Activated CD8-positive, alpha-beta memory T cell treated with anti-CD3 and anti-CD28 coated beads for 48 hours (primary cell): ENCODE measurements around the gene TRPM2.

ENCODE experiments used
- DNase-seq, 3 experiments: peaks; one replicate each; pipeline ENCODE4 v3.0.0-alpha.2; 2020; ENCODE audit warnings: low read depth in 2 of 3, low spot score in 2 of 3

TRPM2 gene

DNA sequence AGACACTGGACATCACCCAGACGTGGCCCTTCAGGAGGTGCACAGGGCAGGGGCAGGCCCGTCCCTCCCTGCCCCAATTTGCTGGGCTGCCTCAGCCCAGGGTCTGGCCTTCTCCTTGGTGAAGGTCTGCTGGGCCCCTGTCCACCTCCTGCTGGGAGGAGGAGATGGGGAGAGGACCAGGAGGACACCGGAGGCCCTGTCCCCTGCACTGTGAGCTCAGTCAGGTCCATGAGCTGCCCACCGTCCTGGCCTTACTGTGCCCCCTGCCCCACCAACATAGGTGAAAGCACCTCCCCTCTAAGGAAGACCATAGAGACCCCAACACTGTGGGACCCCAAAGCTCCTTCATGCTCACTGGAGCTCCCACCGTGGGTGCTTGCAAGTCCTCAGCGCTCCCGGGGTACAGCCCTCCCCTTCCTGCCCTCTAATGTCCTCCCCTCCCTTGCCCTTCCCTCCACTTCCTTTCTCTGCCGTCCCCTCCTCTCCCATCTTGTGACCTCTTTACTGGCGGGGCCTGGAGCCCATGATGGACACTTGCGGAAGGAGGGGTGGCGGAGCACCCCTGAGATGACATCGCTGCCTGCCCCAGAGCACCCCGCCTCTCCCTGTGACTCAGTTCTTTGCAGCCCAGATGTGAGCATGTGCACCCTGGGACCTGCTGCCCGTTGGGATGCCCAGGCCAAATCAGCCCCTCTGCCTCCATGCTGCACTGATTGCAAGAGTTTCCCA lies 106.5 kb downstream of the TRPM2 start:
- no peak for DNase-seq

DNA sequence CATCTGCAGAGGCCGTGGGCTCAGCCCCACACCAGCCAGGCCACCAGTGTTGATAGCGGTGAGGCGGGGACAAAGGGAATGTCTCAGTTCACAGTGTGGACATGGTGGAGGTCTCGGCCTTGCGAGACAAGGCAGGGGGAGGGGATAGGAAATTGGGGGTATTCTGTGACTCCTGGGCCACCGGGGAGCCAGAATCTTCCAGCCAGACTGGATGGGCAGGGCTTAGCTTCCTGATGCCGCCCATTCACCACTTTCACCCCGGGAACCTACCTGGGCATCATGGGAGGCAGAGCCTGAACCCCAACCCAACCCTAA lies 107.0 kb downstream of the TRPM2 start:
- DNase-seq = no peak

DNA sequence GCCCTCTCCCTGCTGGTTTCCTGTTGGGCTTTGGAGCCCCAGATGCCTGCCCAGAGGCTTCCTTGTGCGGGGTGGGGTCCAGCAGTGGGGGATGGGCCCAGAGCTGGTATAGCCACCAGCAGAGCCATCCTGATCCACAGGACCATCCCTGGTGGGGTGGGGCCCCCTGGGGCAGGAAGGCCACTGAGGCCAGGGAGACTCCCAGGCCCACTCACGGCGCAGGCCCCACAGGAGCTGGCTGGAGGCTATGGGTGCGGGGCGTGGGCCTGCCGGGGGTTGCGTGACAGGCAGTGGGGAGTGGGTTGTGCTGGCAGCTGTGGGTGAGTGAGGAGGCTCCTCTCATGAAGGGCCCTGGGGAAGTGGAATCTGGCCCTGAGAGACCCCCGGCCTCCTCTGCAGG lies 107.6 kb downstream of the TRPM2 start:
- DNase-seq = no peak

DNA sequence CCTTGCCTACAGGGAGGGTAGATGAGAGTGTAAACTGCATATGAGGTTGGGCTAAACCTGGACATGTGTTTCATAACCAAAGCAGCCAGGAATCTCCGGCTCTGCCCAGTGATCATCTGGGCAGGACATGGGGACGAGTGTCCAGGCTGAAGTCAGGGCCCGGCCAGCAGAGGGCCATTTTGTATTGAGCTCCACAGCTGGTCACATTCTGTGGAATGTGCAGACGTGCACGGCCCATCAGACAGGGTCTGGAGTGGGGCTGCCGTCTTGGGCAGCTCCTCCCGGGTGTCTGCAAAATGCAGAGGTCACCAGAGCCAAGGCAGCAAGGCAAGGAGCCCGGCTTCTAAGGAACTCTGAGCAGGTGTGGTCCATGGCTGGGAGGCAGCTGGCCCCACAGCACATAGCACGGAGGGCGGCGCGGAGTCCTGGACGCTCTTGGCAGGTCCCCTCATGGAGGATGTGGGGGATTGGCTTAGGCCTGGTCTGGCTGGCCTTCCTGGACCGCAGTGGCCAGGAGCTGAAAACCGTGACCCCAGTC lies 108.1 kb downstream of the TRPM2 start:
- no peak for DNase-seq

DNA sequence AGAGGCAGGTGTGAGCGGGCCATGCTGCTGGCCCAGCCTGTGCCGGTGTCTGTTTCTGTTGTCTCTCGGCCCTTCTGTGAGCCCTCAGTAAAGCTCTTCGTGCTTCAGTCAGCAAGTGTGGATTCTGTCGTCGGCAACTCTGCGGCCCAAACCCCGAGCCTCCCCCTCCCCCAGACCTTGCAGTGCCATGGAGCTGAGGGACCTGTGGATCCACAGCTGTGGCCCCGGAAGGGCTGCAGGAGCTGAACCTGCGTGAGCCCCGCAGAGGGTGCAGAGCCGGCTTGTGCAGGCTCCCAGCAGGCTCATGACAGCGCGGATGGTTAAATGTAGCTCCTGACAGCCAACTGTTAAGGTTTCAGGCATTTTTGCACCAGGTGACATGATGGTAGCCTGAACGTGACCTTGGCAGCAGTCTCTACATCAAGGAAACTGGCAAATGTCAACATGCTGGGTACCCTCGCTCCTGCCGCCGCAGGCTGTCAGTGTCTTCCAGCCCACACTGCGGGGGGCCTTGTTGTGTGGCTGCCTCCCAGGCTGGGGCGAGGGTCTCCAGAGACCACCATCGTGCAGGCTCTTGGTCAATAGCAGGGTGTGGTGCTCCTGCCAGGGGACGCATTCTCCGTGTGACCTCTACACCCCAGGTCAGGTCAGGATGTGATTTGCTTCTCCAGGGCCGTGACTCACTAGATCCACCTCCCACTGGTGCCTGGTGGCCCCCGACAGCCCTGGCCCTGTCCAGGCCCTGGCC lies 108.8 kb downstream of the TRPM2 start:
- DNase-seq = no peak

DNA sequence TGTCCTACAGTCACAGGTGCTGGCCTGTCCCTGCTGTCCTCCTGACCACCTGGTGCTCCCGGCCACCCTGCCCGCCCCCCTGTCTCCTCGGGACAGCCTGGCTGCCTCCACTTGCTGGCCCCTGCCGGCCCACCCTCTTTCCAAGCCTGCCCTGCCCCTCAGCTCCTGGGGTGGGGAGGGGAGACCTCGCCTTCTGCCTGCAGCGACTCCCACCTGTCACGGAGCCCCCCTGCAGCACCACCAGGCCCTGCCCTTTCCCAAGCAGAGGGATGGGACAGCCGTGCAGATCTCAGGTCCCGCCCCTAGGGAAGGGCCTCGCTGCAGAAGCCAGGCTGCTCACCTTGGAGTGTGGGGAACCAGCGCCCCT lies 109.4 kb downstream of the TRPM2 start:
- DNase-seq = no peak

DNA sequence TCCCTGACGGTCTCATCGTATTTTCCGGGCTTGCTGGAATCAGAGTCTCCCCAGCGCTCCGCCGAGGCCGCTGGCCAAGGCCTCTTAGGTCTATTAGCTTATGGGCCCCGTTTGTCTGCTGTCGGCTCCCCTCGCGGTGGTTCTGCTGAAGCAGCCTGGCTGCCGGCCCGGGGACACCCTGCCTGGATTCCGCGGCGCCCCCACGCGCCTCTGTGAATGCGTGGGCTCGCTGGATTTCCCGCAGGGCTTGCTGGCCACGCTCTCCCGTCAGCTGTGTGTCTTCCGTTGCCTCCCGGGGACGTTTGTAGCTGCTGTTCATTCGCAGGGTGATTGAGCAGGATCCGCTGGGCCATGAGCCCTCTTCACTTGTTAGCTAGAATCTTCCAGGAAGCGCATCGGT lies 110.3 kb downstream of the TRPM2 start:
- DNase-seq = no peak

DNA sequence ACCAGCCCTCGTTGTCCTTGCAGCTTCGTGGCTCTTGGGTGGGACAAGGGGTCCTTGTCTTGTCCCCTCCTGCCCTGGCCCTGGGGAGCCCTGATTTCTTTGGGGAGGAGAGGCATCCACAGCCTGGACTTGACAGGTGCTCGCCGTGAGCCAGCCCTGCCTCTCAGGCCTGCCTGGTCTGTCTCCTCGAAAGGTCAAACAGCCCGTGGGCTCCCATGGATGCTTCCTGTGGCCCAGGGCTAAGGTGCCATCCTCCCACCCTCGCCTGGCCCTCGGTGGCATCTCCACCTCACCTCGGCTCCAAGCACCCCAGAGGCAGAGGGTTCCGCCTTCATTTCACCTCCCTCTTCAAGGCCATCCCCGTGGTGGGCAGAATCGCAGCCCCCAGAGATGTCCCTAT lies 110.9 kb downstream of the TRPM2 start:
- DNase-seq = no peak

DNA sequence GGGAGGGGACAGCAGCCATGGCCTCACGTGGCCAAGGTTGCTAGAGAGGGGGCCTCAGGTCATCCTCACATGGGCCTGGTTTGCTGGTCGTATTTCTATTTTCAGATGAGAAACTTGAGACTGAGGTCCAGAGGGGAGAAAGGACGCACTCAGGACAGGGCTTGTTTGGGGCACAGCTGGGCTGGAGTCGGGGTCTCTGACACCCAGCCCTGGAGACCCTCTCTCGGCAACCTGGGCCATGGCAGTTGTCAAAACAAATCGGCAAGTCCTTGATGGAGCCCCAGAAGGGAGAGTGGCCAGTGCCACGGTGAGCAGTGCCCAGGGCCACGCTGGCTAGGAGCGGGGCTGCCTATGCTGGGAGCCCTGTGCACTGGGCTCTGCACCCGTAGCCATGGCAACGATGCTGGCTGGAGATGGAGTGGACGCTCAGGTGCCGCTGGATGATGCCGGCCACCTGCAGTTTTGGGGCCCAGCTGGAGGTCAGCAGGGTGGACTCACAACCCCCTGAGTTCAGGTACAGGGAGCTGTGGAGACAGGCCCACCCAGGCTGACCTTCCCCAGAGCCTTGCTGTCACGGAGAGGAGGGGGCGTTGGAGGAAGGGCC lies 113.0 kb downstream of the TRPM2 start:
- DNase-seq = no peak

DNA sequence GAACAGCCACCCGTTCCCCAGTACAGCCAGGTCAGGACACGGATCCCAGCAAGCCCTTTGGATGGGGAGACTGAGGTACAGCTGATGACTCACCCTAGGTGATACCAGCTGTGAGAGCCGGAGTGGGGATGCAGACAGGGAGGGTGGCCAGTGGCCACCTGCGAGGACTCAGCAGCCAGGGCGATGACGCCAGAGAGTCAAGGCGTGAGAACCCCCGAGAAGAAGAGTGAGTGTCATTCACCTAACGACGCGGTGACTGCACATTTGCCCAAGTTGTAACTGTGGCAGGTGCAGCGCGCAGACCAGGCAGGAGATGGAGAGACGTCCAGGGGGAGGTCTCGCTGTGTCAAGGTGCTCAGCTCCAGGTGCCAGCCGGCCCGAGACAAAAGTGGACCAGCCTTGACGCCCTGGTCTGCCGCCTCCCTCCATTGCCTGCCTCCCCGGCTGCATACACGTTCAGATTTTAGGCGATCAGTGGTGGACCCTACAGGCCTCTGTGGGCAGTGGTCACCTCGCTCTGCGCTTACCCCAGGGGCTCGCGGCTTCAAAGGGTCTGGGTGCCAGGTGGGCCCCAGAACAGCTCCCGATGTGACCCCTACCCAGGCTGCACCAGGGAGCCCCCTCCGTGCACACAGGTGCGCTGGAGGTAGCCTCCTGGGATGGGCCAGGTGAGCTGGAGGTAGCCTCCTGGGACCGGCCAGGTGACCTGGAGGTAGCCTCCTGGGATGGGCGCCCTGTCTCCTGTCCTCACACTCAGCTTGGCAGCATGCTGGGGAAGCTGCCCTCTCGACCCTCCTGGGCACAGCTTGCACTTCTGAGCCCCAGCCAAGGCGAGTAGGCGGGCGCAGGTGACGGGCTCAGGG lies 113.8 kb downstream of the TRPM2 start:
- DNase-seq = no peak

DNA sequence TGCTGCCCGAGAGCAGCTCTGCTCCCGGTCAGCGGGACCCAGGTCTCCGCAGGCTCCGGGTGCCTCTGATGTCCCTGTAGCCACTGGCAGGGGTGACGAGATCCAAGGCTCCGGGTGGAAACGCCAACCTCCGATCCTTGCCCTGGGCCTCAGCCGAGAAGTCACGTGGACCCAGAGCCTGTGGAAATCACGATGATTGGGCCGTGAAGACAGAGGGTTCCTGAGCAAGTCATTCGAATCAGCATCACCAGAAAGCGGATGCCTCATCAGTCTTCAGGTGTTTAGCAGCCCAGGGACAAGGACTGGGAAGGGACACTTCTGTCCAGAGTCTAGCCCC lies 114.4 kb downstream of the TRPM2 start:
- DNase-seq = no peak

DNA sequence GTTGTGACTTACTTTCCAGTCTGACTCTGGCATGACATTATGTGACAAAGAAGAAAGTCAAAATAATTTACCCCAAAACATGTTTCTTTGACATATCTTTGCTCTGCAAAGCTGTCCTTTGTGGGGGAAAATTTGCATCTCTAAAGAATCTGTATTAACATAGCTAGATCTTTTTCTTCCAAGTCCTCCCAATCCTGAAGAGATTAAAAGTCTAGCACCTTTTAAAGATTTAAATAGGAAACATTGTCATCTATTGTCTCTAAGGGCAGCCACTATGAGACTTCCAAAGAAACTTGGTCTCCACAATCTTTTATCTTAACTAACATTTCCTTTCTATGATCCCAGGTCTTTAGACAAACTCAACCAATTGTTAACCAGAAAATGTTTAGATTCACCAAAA lies 117.9 kb downstream of the TRPM2 start:
- no peak for DNase-seq

DNA sequence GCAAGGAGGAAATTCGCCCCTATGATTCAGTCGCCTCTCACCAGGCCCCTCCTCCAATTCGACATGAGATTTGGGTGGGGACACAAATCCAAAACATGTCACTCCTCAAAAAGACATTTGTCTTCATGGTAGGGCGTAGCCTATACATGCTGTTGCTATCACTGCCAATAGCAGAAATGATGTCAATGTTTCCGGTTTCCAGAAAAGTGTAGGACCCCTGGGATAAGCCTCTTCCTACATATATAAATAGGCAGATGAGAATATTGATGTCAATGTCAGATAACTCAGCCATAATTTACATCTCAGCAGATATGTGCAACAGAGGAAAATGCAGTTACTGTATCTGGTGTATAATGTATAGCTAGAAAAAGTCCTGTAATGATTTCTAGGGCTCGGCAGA lies 118.6 kb downstream of the TRPM2 start:
- DNase-seq = no peak

DNA sequence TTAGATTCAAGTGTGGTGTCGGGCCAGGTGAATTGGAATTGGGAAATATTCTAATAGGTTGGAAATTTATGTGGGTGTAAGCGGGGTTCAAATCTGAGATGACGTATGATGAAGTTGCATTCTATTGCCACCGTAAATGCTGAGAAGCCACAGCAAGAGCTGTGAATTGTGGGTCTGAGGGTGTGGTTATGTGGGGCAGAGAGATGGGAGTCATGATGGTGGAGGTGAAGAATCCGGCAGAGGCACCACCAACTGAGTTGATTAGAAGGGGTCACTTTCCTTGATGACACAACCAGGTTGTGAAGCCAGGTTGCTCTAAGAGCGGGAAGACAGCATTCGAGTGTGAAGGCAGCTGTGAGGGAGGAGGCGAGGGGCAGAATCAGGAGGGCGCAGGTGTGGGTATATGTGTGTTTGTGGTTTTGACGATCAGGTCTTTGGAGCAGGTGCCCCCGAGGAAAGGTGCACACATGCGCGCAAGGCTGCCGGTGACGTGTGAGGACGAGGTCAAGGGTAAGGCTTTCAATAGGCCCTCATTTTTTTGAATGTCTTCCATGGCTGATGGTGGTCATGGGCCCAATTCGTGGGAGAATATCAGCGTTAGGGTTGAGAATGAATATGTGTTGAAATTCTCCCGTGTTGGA lies 120.6 kb downstream of the TRPM2 start:
- DNase-seq = no peak

DNA sequence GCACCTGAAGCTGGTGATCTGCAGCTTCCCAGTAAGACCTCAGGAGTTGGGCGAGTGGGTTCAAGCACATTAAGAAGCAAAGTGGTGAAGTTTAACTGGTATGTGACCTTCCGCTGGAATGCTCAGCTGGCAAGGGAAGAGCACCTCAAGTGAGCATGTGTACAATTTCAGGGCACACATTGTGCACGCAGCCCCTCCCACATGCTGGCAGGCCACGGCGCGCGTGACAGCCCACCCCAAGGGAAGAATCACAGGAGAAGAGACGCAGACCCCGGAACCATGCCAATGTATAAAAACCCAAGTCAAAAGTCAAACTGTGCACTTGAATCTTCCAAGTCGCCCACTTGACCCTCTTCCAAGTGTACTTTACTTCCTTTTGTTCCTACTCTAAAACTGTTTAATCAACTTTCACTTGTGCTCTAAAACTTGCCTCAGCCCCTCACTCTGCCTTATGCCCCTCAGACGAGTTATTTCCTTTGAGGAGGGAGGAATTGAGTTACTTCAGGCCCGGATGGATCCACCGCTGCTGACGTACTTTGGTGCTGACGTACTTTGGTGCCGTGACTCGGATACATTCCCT lies 121.9 kb downstream of the TRPM2 start:
- DNase-seq = no peak

DNA sequence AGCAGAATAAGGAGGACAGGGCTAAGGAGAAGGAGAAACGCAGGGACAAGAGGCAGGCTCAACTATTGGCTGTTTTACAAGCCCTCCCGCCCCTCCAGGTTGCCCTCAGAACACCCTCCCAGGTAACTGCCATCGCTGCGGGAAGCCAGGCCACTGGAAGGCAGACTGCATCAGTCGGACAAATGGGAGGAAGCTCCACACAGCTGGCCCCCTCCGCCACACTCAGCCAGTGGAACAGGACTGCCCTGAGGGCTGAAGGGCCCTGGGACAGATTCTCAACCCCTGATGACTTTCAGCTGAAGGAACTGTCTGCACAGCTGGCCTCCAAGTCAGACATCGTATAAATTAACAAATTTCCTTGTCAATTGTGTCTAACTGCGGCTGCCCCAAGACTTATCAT lies 123.7 kb downstream of the TRPM2 start:
- no peak for DNase-seq

DNA sequence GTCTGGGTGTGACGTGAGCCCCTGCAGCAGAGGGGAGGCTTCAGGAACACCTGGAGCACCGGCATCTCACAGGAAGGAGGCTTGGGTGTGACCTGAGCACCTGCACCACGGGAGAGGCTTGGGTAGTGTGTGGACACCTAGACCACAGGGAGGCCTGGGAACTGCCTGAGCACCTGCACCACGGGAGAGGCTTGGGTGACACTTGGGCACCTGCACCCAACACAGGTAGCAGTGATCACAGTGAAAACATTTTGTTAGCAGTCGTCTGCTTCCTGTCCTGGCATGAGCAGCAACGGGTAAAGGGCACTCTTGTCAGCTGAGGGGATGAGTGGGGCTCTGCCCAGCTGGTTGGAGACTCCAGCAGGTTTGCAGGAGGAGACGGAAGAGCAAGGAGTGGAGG lies 124.3 kb downstream of the TRPM2 start:
- DNase-seq = no peak

DNA sequence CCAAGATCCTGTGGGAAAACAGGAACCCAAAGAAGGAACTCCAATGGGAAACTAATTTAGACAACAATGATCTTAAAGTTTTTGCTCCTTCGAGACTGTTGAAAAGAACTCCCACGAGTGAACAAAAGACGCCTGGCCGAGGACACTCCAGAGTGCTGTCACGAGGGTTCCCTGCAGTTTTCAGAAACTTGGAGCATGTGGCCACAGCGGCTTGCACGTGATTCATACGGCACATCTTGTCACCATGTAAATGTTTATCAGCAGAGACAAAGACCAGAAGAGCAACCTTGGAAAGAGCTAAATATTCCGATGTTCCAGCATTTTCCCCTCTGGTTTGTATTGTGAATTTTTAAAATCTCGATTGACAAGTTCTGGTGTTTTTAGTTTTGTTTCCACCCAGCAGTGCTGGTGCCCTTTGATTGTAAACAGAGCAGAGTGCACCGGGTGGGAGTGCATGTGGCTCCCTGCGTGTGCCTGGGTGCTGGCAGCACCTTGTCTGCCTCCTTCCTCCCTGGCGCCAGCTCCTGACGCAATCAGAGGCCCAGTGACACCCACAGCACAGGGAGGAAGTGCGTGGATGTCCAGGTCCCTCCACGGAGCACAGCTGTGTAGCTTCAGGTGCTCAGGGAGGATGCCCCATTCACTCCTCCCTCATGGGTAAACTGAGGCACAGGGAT lies 124.8 kb downstream of the TRPM2 start:
- DNase-seq = no peak

DNA sequence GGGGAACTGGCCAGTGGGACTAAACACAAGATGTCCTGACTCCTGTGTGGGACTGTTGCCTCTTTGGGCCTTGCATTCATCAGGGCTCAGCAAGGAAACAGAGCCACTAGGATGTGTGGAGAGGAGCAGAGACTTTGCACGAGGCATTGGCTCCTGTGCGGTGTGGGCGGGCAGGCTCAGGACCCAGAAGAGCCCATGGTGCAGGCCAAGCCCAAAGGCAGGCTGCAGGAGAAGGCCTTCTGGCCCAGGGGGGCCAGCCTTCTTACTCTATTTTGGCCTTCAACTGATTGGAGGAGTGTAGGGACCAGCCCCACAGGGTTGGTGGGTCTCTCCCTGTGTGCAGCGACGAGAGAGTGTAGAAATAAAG lies 125.4 kb downstream of the TRPM2 start:
- DNase-seq = no peak

DNA sequence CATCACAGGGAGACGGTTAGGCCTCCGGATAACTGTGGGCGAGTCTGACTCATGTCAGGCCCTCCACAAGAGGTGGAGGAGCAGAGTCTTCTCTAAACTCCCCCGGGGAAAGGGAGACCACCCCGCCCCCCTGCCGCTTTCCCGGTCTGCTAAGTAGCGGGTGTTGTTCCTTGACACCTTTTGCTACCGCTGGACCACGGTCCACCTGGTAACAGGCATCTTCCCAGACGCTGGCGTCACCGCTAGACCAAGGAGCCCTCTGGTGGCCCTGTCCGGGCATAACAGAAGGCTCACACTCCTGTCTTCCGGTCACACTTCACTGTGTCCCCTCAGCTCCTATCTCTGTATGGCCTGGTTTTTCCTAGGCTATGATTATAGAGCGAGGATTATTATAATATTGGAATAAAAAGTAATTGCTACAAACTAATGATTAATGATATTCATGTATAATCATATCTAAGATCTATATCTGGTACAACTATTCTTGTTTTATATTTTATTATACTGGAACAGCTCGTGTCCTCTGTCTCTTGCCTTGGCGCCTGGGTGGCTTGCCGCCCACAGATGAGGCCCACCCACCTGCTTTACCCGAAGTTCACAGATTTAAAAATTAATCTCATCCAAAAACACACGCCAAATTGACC lies 126.3 kb downstream of the TRPM2 start:
- DNase-seq = peak in 2 of 3 experiments; percentile 9 to 15
